Mesothelial cell of epicardium (in vitro differentiated cells): ENCODE data around the gene LCN6. TPM values are rescaled to one million over a fixed set of nuclear protein-coding genes. Genes with fewer than 3 reads are reported as not detected.

Experiments
- DNase-seq, 2 experiments: peaks; one replicate each; pipeline ENCODE4 v3.0.0; 2021; ENCODE audit warnings: low spot score in 2 of 2; ENCODE audit not compliant: unreplicated experiment in 2 of 2
- H3K27ac Mint-ChIP-seq: 2 replicates; pipeline ENCODE4 v1.8.0; 2021; ENCODE audit warnings: mixed read lengths
- H3K27me3 Mint-ChIP-seq: 2 replicates; pipeline ENCODE4 v1.8.0; 2021; ENCODE audit warnings: low read depth, mixed read lengths
- H3K36me3 Mint-ChIP-seq: 2 replicates; pipeline ENCODE4 v1.8.0; 2021; ENCODE audit warnings: mixed read lengths
- H3K4me1 Mint-ChIP-seq: 2 replicates; pipeline ENCODE4 v1.8.0; 2021; ENCODE audit warnings: mixed read lengths
- H3K4me3 Mint-ChIP-seq: 2 replicates; pipeline ENCODE4 v1.8.0; 2021; ENCODE audit warnings: mild to moderate bottlenecking, moderate library complexity, mixed read lengths
- H3K9me3 Mint-ChIP-seq: 2 replicates; pipeline ENCODE4 v1.8.0; 2021; ENCODE audit warnings: mixed read lengths
- CTCF ChIP-seq: fragments of 200-600 bp; sonication (generic); IDR thresholded peaks from one replicate; pipeline ENCODE4 v1.5.0; 2021; ENCODE audit warnings: antibody characterized with exemption; ENCODE audit not compliant: unreplicated experiment
- total RNA-seq: library from RNA; stranded (reverse); gene quantifications from 3 replicates; pipeline ENCODE4 v1.2.1, GENCODE V29; 2021

LCN6 gene
- total RNA-seq, 1 donor from 2014 or later, result not detected

DNA sequence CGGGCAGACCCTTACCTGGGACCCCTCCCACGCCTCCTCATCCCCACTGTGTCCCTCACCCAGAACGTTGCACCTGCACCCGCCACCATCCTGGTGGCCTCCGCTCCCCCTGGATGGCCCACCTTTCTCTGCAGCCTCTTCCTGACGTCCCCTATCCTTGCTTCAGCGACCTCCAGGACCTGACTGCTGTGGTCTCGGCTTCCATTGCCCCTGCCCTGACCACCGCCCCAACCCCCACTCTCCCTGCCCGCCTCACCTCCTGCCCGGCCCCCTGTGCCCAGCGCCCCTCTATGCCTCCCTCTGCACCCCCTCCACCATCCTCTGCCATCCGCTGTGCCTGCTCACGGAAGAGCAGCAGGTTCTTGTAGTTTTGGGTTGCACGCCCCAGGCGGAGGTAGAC is 7.8 kb downstream of the LCN6 start:
- no peak overlapping the region for H3K27ac Mint-ChIP-seq
- no peak for DNase-seq
- H3K4me1 Mint-ChIP-seq, result peaks cover 11% of the 10 kb centered on the region
- H3K4me3 Mint-ChIP-seq, result no peak overlapping the region
- H3K27me3 Mint-ChIP-seq, result peaks cover 5% of the 10 kb centered on the region
- TF ChIP-seq CTCF, result no peak
- H3K9me3 Mint-ChIP-seq, result no peaks in the 10 kb centered on the region
- H3K36me3 Mint-ChIP-seq, result no peaks in the 10 kb centered on the region

DNA sequence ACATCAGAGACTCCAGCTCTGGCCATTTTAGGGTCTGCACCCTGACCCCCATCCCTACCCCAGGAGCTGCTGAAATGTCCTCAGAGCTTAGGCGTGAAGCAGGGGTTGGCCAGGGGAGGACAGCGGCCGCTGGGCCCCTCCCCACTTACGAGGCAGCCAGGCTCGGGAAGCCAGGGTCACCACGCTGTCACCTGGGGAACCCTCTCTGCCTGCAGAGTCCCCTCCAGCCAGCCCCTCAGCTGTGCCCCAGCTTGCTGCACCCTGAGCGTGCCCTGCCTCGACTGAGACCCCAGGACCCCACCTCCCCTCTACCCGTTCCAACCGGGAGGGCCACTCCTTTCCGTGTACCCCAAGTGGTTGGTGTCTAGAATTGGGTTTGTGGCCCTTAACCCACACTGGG is 8.3 kb downstream of the LCN6 start:
- Mint-ChIP-seq H3K4me3 (no peak overlapping the region), H3K27ac (no peak overlapping the region), H3K4me1 (peaks cover 11% of the 10 kb centered on the region), H3K27me3 (peaks cover 5% of the 10 kb centered on the region), H3K9me3 (no peaks in the 10 kb centered on the region), H3K36me3 (no peaks in the 10 kb centered on the region)
- no peak for TF ChIP-seq CTCF
- no peak for DNase-seq

GRCh38 chr9:136739509-136739908 is 8.8 kb downstream of the LCN6 start:
- H3K36me3 Mint-ChIP-seq, result no peaks in the 10 kb centered on the region
- H3K27ac Mint-ChIP-seq, result no peak overlapping the region
- H3K9me3 Mint-ChIP-seq, result no peaks in the 10 kb centered on the region
- H3K4me3 Mint-ChIP-seq, result no peak overlapping the region
- TF ChIP-seq CTCF, result no peak
- peaks cover 11% of the 10 kb centered on the region for H3K4me1 Mint-ChIP-seq
- H3K27me3 Mint-ChIP-seq, result peaks cover 5% of the 10 kb centered on the region
- DNase-seq, result no peak

DNA sequence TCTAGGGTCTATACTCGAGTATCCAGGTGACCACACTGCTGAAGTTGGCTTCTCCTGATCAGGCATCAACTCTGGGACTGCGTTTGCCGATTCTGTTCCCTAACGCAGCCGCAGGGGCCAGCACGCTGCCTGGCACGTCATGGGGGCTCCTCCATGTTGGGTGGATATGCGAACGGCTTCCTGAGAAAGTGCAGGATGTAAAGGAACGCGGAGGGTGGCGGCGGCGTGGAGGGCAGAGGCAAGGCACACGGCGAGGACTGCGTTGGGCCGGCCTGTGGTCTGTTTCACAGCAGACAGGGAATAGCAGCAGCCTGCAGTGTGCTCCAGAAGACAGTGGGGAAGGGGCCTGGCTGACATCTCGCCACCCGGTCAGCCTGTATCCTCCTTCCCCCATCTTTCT is 9.4 kb downstream of the LCN6 start:
- DNase-seq, result no peak
- H3K27me3 Mint-ChIP-seq, result peaks cover 5% of the 10 kb centered on the region
- no peak overlapping the region for H3K4me3 Mint-ChIP-seq
- H3K9me3 Mint-ChIP-seq, result no peaks in the 10 kb centered on the region
- H3K4me1 Mint-ChIP-seq, result peaks cover 11% of the 10 kb centered on the region
- H3K27ac Mint-ChIP-seq, result no peak overlapping the region
- H3K36me3 Mint-ChIP-seq, result no peaks in the 10 kb centered on the region
- TF ChIP-seq CTCF, result no peak

GRCh38 chr9:136735812-136736480 is 12.4 kb downstream of the LCN6 start:
- Mint-ChIP-seq H3K27me3 (peaks cover 5% of the 10 kb centered on the region), H3K4me1 (peaks cover 8% of the 10 kb centered on the region), H3K4me3 (no peak overlapping the region), H3K9me3 (no peaks in the 10 kb centered on the region), H3K36me3 (no peaks in the 10 kb centered on the region), H3K27ac (no peak overlapping the region)
- no peak for TF ChIP-seq CTCF
- no peak for DNase-seq
